ENCODE data around the gene WDTC1. TPM values are rescaled to one million over a fixed set of nuclear protein-coding genes. Genes with fewer than 3 reads are reported as not detected.

The WDTC1 gene
- total and polyA plus RNA-seq, 2 of the 13 experiments (the other 11 are each of a cell fraction or from before 2014, with no cell fraction given): 5.5 TPM

DNA sequence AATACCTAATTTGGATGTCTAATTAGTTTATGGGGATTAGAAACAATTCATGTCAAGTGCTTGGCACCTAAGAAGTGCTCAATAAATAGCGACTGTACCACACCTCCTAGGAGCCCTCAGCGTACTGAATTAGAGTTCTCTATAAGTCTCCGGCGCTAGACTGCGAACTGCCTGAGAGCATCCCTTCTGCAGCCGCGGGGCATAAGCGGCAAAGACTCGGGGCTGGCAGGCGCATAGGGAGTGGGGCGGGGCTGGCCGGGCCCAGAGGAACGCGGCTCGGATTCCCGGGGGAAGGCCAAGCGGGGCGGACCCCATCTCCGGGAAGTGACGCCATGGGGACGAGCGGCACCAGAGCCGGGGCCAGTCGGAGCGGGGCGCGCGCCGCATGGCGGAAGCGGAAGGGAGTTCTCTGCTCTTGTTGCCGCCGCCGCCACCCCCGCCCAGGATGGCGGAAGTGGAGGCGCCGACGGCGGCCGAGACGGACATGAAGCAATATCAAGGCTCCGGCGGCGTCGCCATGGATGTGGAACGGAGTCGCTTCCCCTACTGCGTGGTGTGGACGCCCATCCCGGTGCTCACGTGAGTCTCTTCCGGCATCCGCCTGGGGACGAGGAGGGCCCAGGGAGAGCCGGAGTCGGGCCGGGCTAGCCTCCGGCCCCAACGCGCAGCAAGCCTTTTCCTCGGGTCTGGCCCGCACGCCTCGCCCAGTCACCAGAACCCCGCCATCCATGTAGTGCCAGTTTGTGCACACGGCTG is 87.6 kb downstream of the WDTC1 start, which contains the start of gene TMEM222 (continued):
- no peak for TF ChIP-seq HMGA1 (CRISPR knock-in tag; conservative IDR thresholded peaks at IDR 0.05)
- TF ChIP-seq, protein P1, sequence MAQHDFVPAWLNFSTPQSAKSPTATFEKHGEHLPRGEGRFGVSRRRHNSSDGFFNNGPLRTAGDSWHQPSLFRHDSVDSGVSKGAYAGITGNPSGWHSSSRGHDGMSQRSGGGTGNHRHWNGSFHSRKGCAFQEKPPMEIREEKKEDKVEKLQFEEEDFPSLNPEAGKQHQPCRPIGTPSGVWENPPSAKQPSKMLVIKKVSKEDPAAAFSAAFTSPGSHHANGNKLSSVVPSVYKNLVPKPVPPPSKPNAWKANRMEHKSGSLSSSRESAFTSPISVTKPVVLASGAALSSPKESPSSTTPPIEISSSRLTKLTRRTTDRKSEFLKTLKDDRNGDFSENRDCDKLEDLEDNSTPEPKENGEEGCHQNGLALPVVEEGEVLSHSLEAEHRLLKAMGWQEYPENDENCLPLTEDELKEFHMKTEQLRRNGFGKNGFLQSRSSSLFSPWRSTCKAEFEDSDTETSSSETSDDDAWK (CRISPR knock-in tag; IDR thresholded peaks at IDR 0.05): no peak
- peak; percentile 35; the same call in 1 of the 2 replicates for TF ChIP-seq ZNF644 (CRISPR knock-in tag; IDR thresholded peaks at IDR 0.05; ENCODE audit: low read depth)
- TF ChIP-seq TRIM24 (CRISPR knock-in tag; IDR thresholded peaks at IDR 0.05): no peak
- TF ChIP-seq, protein P2, sequence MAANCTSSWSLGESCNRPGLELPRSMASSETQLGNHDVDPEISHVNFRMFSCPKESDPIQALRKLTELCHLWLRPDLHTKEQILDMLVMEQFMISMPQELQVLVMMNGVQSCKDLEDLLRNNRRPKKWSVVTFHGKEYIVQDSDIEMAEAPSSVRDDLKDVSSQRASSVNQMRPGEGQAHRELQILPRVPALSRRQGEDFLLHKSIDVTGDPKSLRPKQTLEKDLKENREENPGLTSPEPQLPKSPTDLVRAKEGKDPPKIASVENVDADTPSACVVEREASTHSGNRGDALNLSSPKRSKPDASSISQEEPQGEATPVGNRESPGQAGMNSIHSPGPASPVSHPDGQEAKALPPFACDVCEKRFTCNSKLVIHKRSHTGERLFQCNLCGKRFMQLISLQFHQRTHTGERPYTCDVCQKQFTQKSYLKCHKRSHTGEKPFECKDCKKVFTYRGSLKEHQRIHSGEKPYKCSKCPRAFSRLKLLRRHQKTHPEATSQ (CRISPR knock-in tag; IDR thresholded peaks at IDR 0.05; ENCODE audit: borderline replicate concordance): peak; percentile 43; the same call in 1 of the 2 replicates
- no peak for TF ChIP-seq ZNF33B (CRISPR knock-in tag; IDR thresholded peaks at IDR 0.05)
- peak; percentile 89; the same call in 1 of the 2 replicates for TF ChIP-seq MYC (CRISPR knock-in tag; IDR thresholded peaks at IDR 0.05; ENCODE audit: borderline replicate concordance)
- TF ChIP-seq FOXJ3 (CRISPR knock-in tag; IDR thresholded peaks at IDR 0.05; ENCODE audit: borderline replicate concordance): peak; percentile 61
- peak; percentile 68; the same call in 1 of the 2 replicates for TF ChIP-seq RFXANK (CRISPR knock-in tag; IDR thresholded peaks at IDR 0.05)
- TF ChIP-seq, protein P3, sequence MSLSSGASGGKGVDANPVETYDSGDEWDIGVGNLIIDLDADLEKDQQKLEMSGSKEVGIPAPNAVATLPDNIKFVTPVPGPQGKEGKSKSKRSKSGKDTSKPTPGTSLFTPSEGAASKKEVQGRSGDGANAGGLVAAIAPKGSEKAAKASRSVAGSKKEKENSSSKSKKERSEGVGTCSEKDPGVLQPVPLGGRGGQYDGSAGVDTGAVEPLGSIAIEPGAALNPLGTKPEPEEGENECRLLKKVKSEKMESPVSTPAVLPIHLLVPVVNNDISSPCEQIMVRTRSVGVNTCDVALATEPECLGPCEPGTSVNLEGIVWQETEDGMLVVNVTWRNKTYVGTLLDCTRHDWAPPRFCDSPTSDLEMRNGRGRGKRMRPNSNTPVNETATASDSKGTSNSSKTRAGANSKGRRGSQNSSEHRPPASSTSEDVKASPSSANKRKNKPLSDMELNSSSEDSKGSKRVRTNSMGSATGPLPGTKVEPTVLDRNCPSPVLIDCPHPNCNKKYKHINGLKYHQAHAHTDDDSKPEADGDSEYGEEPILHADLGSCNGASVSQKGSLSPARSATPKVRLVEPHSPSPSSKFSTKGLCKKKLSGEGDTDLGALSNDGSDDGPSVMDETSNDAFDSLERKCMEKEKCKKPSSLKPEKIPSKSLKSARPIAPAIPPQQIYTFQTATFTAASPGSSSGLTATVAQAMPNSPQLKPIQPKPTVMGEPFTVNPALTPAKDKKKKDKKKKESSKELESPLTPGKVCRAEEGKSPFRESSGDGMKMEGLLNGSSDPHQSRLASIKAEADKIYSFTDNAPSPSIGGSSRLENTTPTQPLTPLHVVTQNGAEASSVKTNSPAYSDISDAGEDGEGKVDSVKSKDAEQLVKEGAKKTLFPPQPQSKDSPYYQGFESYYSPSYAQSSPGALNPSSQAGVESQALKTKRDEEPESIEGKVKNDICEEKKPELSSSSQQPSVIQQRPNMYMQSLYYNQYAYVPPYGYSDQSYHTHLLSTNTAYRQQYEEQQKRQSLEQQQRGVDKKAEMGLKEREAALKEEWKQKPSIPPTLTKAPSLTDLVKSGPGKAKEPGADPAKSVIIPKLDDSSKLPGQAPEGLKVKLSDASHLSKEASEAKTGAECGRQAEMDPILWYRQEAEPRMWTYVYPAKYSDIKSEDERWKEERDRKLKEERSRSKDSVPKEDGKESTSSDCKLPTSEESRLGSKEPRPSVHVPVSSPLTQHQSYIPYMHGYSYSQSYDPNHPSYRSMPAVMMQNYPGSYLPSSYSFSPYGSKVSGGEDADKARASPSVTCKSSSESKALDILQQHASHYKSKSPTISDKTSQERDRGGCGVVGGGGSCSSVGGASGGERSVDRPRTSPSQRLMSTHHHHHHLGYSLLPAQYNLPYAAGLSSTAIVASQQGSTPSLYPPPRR (CRISPR knock-in tag; IDR thresholded peaks at IDR 0.05; ENCODE audit: borderline replicate concordance): 0 out of 2 replicates have a peak, but pooled peaks have one; percentile 8
- TF ChIP-seq HNRNPL (IDR thresholded peaks at IDR 0.05; ENCODE audit: low read depth, low read length): 0 out of 2 replicates have a peak, but pooled peaks have one; percentile 45
- TF ChIP-seq, protein P4, sequence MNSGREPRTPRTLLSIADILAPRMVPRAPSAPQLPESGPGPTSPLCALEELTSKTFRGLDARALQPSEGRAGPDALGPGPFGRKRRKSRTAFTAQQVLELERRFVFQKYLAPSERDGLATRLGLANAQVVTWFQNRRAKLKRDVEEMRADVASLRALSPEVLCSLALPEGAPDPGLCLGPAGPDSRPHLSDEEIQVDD (CRISPR knock-in tag; IDR thresholded peaks at IDR 0.05; ENCODE audit: borderline replicate concordance): no peak; the same call in 1 of the 2 replicates
- TF ChIP-seq NR2F2 (IDR thresholded peaks at IDR 0.05; ENCODE audit: borderline replicate concordance, low read depth): no peak; the same call in 1 of the 2 replicates
- peak; percentile 81; the same call in 1 of the 2 replicates for TF ChIP-seq SMAD3 (CRISPR knock-in tag; IDR thresholded peaks at IDR 0.05)
- TF ChIP-seq, protein P5, sequence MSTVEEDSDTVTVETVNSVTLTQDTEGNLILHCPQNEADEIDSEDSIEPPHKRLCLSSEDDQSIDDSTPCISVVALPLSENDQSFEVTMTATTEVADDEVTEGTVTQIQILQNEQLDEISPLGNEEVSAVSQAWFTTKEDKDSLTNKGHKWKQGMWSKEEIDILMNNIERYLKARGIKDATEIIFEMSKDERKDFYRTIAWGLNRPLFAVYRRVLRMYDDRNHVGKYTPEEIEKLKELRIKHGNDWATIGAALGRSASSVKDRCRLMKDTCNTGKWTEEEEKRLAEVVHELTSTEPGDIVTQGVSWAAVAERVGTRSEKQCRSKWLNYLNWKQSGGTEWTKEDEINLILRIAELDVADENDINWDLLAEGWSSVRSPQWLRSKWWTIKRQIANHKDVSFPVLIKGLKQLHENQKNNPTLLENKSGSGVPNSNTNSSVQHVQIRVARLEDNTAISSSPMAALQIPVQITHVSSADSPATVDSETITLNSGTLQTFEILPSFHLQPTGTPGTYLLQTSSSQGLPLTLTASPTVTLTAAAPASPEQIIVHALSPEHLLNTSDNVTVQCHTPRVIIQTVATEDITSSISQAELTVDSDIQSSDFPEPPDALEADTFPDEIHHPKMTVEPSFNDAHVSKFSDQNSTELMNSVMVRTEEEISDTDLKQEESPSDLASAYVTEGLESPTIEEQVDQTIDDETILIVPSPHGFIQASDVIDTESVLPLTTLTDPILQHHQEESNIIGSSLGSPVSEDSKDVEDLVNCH (CRISPR knock-in tag; IDR thresholded peaks at IDR 0.05): no peak
- peak; percentile 100 for TF ChIP-seq KAT8 (CRISPR knock-in tag; IDR thresholded peaks at IDR 0.05)
- 0 out of 2 replicates have a peak, but pooled peaks have one; percentile 82 for TF ChIP-seq ZNF234 (CRISPR knock-in tag; conservative IDR thresholded peaks at IDR 0.05)
